ENCODE data around the gene KCTD13. TPM values are rescaled to one million over a fixed set of nuclear protein-coding genes. Genes with fewer than 3 reads are reported as not detected.

KCTD13 gene
- total and polyA plus RNA-seq, 4 donors = 2.7 to 13.1 (median 3.7) TPM

- no peaks in the 10 kb centered on the region for H3K9me3 ChIP-seq (ENCODE audit: control insufficient read depth in 4 of 4, low read length in 3 of 4)
- no peak for TF ChIP-seq FOXA2 (IDR thresholded peaks at IDR 0.05)
- TF ChIP-seq JUND (IDR thresholded peaks at IDR 0.05) = no peak
- TF ChIP-seq TAF1 (conservative IDR thresholded peaks at IDR 0.05) = peak; percentile 64
- TF ChIP-seq ZBTB33 (IDR thresholded peaks at IDR 0.05) = no peak
- no peak for TF ChIP-seq EGR1 (IDR thresholded peaks at IDR 0.05; ENCODE audit: low read depth in 2 of 2)
- TF ChIP-seq REST (IDR thresholded peaks at IDR 0.05) = no peak
- TF ChIP-seq GABPA (IDR thresholded peaks at IDR 0.05 in 1 of 2, conservative IDR thresholded peaks at IDR 0.05 in 1 of 2) = peak in 1 of 2 donors; percentile 2
- TF ChIP-seq MAX (IDR thresholded peaks at IDR 0.05) = no peak
- TF ChIP-seq NR2F2 (IDR thresholded peaks at IDR 0.05) = peak; percentile 16
- TF ChIP-seq RAD21 (IDR thresholded peaks at IDR 0.05) = peak; percentile 19 to 49
- TF ChIP-seq SP1 (IDR thresholded peaks at IDR 0.05) = no peak
- peak; percentile 49 for TF ChIP-seq CTCF (IDR thresholded peaks at IDR 0.05; ENCODE audit: low read depth, low read length, missing input control)
- TF ChIP-seq HNF4A (conservative IDR thresholded peaks at IDR 0.05) = peak in 1 of 2 donors; percentile 42
- peak within 1 kb of the TSS; percentile 65 to 86 for H3K27ac ChIP-seq (ENCODE audit: low read depth in 1 of 2, low read length in 2 of 2)
- H3K4me1 ChIP-seq (ENCODE audit: control insufficient read depth in 4 of 4, insufficient read depth in 4 of 4, low read length in 3 of 4) = peaks cover 2 to 22% (median 13%) of the 10 kb centered on the region in 4 donors
- WGBS = 1% methylated on average over 75 of the region's 75 CpGs
- H3K27me3 ChIP-seq (ENCODE audit: control insufficient read depth in 4 of 4, insufficient read depth in 4 of 4, low read length in 3 of 4) = no peaks in the 10 kb centered on the region
- peak within 1 kb of the TSS; percentile 74 to 90 (median 81) for H3K4me3 ChIP-seq (ENCODE audit: low read depth in 1 of 3, low read length in 3 of 3)
- DNase-seq (ENCODE audit: low spot score) = peak; percentile 89
- no peaks in the 10 kb centered on the region for H3K36me3 ChIP-seq (ENCODE audit: control insufficient read depth in 4 of 4, insufficient read depth in 3 of 4, low read depth in 1 of 4, low read length in 3 of 4)
- H3K9ac ChIP-seq (ENCODE audit: low read depth in 1 of 2, low read length in 2 of 2) = peak within 1 kb of the TSS; percentile 78 to 90
These were observed 35.7 kb upstream of the KCTD13 start, which contains the start of gene TMEM219 for GRCh38 chr16:29961479-29962343. Gene TMEM219, plus strand, starts transcription at chr16:29962079. Its CDS starts 1,065 bp downstream, at chr16:29963144.

- H3K4me1 ChIP-seq (ENCODE audit: control insufficient read depth in 4 of 4, insufficient read depth in 4 of 4, low read length in 3 of 4) = peaks cover 2 to 22% (median 13%) of the 10 kb centered on the region in 4 donors
- no peak for DNase-seq (ENCODE audit: low spot score)
- no peaks in the 10 kb centered on the region for H3K9me3 ChIP-seq (ENCODE audit: control insufficient read depth in 4 of 4, low read length in 3 of 4)
- 66% methylated on average over 10 of the region's 10 CpGs for WGBS
- no peaks in the 10 kb centered on the region for H3K27me3 ChIP-seq (ENCODE audit: control insufficient read depth in 4 of 4, insufficient read depth in 4 of 4, low read length in 3 of 4)
- H3K36me3 ChIP-seq (ENCODE audit: control insufficient read depth in 4 of 4, insufficient read depth in 3 of 4, low read depth in 1 of 4, low read length in 3 of 4) = no peaks in the 10 kb centered on the region
- H3K9ac ChIP-seq (ENCODE audit: low read depth in 1 of 2, low read length in 2 of 2) = peak overlapping the region; percentile 5 to 52
- H3K27ac ChIP-seq (ENCODE audit: low read depth in 1 of 2, low read length in 2 of 2) = peak overlapping the region in 1 of 2 donors; percentile 65
- H3K4me3 ChIP-seq (ENCODE audit: low read depth in 1 of 3, low read length in 3 of 3) = peak overlapping the region in 2 of 3 donors; percentile 81 to 90
- no peak for TF ChIP-seq TAF1 (conservative IDR thresholded peaks at IDR 0.05)
- TF ChIP-seq REST (IDR thresholded peaks at IDR 0.05) = no peak
- no peak for TF ChIP-seq ZBTB33 (IDR thresholded peaks at IDR 0.05)
- TF ChIP-seq SP1 (IDR thresholded peaks at IDR 0.05) = no peak
- no peak for TF ChIP-seq RXRA (IDR thresholded peaks at IDR 0.05)
- TF ChIP-seq HNF4G (IDR thresholded peaks at IDR 0.05) = no peak
- TF ChIP-seq JUND (IDR thresholded peaks at IDR 0.05) = no peak
- no peak for TF ChIP-seq YY1 (IDR thresholded peaks at IDR 0.05)
These were observed 35.1 kb upstream of the KCTD13 start for GRCh38 chr16:29961127-29961478.
